Neuronal stem cell (in vitro differentiated cells): Measurements from ENCODE around the gene LYZL4.
A peak's percentile ranks its signal among the peaks of the same experiment; 100 is the strongest.

Experiments
- DNase-seq: peaks from one replicate; pipeline ENCODE4 v3.0.0-alpha.2; 2013; ENCODE audit warnings: low spot score
- H2AFZ ChIP-seq: one replicate; pipeline ENCODE4 v1.6.1; 2013; ENCODE audit warnings: mild to moderate bottlenecking, low read length, inconsistent platforms
- H2AK5ac ChIP-seq: 2 replicates; pipeline ENCODE4 v1.6.1; 2013; ENCODE audit warnings: low read depth, mild to moderate bottlenecking, inconsistent platforms, low read length, moderate library complexity, mixed read lengths
- H2BK120ac ChIP-seq: 2 replicates; pipeline ENCODE4 v1.6.1; 2013; ENCODE audit warnings: low read depth, mild to moderate bottlenecking, inconsistent platforms, low read length, moderate library complexity, mixed read lengths
- H2BK12ac ChIP-seq: one replicate; pipeline ENCODE4 v1.6.1; 2013; ENCODE audit warnings: low read length, inconsistent platforms
- H2BK15ac ChIP-seq: 2 replicates; pipeline ENCODE4 v1.6.1; 2013; ENCODE audit warnings: mild to moderate bottlenecking, low read length, inconsistent platforms, mixed read lengths
- H2BK5ac ChIP-seq: one replicate; pipeline ENCODE4 v1.6.1; 2013; ENCODE audit warnings: inconsistent platforms, mild to moderate bottlenecking, low read length, moderate library complexity
- H3K14ac ChIP-seq: one replicate; pipeline ENCODE4 v1.6.1; 2013; ENCODE audit warnings: low read length, inconsistent platforms
- H3K18ac ChIP-seq: 2 replicates; pipeline ENCODE4 v1.6.1; 2013; ENCODE audit warnings: low read length, inconsistent platforms
- H3K23ac ChIP-seq: 2 replicates; pipeline ENCODE4 v1.6.1; 2013; ENCODE audit warnings: low read depth, mild to moderate bottlenecking, mixed read lengths, low read length, inconsistent platforms; ENCODE audit not compliant: poor library complexity
- H3K27ac ChIP-seq: replicated peaks from 3 replicates; pipeline ENCODE4 v1.5.1; 2013; ENCODE audit warnings: low read length, inconsistent platforms
- H3K27me3 ChIP-seq, 3 experiments: 2 replicates each; pipeline ENCODE4 v1.6.1; 2013; ENCODE audit warnings: low read length in 3 of 3, mild to moderate bottlenecking in 2 of 3, inconsistent platforms in 1 of 3, low read depth in 1 of 3, mixed read lengths in 1 of 3, moderate library complexity in 1 of 3; ENCODE audit not compliant: control insufficient read depth in 3 of 3, insufficient read depth in 3 of 3
- H3K36me3 ChIP-seq, 2 donors: replicated peaks in 1 of 2; 2 replicates each; pipeline ENCODE4 v1.6.1; 2013; ENCODE audit warnings: low read length in 2 of 2; ENCODE audit not compliant: control insufficient read depth in 2 of 2, insufficient read depth in 2 of 2
- H3K4ac ChIP-seq: 2 replicates; pipeline ENCODE4 v1.6.1; 2013; ENCODE audit warnings: inconsistent platforms, mild to moderate bottlenecking, low read length, moderate library complexity
- H3K4me1 ChIP-seq, 2 donors: 1 replicate in 1 of 2; 2 replicates in 1 of 2; pipeline ENCODE4 v1.6.1; 2013; ENCODE audit warnings: low read length in 2 of 2, low read depth in 1 of 2; ENCODE audit not compliant: control insufficient read depth in 2 of 2, insufficient read depth in 1 of 2
- H3K4me2 ChIP-seq: one replicate; pipeline ENCODE4 v1.6.1; 2013; ENCODE audit warnings: mild to moderate bottlenecking, low read length, inconsistent platforms; ENCODE audit not compliant: insufficient read depth, poor library complexity, severe bottlenecking
- H3K4me3 ChIP-seq, 2 donors: 2 replicates each; pipeline ENCODE4 v1.5.1; 2013; ENCODE audit warnings: low read length in 2 of 2, mild to moderate bottlenecking in 2 of 2, inconsistent platforms in 1 of 2, moderate library complexity in 1 of 2
- H3K79me1 ChIP-seq: one replicate; pipeline ENCODE4 v1.6.1; 2013; ENCODE audit warnings: low read depth, mild to moderate bottlenecking, inconsistent platforms, low read length, moderate library complexity
- H3K9ac ChIP-seq: one replicate; pipeline ENCODE4 v1.6.1; 2013; ENCODE audit warnings: mild to moderate bottlenecking, low read depth, low read length, inconsistent platforms; ENCODE audit not compliant: poor library complexity
- H3K9me3 ChIP-seq, 2 donors: replicated peaks in 1 of 2; 2 replicates each; pipeline versions ENCODE3 to v1.6.1; 2013; ENCODE audit warnings: low read length in 2 of 2, mild to moderate bottlenecking in 2 of 2, inconsistent platforms in 1 of 2, low read depth in 1 of 2, mixed read lengths in 1 of 2, moderate library complexity in 1 of 2; ENCODE audit not compliant: control insufficient read depth in 2 of 2, insufficient read depth in 1 of 2
- H4K8ac ChIP-seq: one replicate; pipeline ENCODE4 v1.6.1; 2013; ENCODE audit warnings: low read depth, mild to moderate bottlenecking, inconsistent platforms, low read length, moderate library complexity
- H4K91ac ChIP-seq: one replicate; pipeline ENCODE4 v1.6.1; 2013; ENCODE audit warnings: low read length, low read depth, mild to moderate bottlenecking, inconsistent platforms; ENCODE audit not compliant: poor library complexity
- WGBS, 2 donors: extraction: QIAGEN DNeasy Blood & Tissue Kit; methylation state at CpG; one replicate each; pipeline ENCODE4 v1.1.7; 2013; ENCODE audit warnings: missing lambda C conversion rate in 2 of 2, mixed read lengths in 1 of 2; ENCODE audit not compliant: insufficient read length in 2 of 2, insufficient replicate concordance in 1 of 2; ENCODE audit errors: extremely low coverage in 2 of 2; 5-methylcytosine and 5-hydroxymethylcytosine counted together

LYZL4 gene

GRCh38 chr3:42351207-42351606 is 59.2 kb downstream of the LYZL4 start:
- no peak overlapping the region for H4K8ac ChIP-seq
- no peak overlapping the region for H3K18ac ChIP-seq
- no peak overlapping the region for H3K4me2 ChIP-seq
- no peaks in the 10 kb centered on the region for H3K36me3 ChIP-seq
- no peaks in the 10 kb centered on the region for H3K9me3 ChIP-seq
- H3K27me3 ChIP-seq = no peaks in the 10 kb centered on the region
- H3K23ac ChIP-seq = no peak overlapping the region
- no peaks in the 10 kb centered on the region for H3K4me1 ChIP-seq
- no peak overlapping the region for H3K27ac ChIP-seq
- H3K4ac ChIP-seq = no peak overlapping the region
- no peak overlapping the region for H2AK5ac ChIP-seq
- H3K4me3 ChIP-seq = no peak overlapping the region
- H2AFZ ChIP-seq = no peak overlapping the region
- no peak overlapping the region for H3K14ac ChIP-seq
- WGBS, 2 donors = no CpG with 5 or more reads among the region's 2 CpGs
- no peak overlapping the region for H4K91ac ChIP-seq
- no peak overlapping the region for H2BK5ac ChIP-seq
- no peak overlapping the region for H2BK12ac ChIP-seq
- H2BK120ac ChIP-seq = no peak overlapping the region
- no peak overlapping the region for H3K9ac ChIP-seq
- H2BK15ac ChIP-seq = no peak overlapping the region
- no peaks in the 10 kb centered on the region for H3K79me1 ChIP-seq
- DNase-seq = no peak

DNA sequence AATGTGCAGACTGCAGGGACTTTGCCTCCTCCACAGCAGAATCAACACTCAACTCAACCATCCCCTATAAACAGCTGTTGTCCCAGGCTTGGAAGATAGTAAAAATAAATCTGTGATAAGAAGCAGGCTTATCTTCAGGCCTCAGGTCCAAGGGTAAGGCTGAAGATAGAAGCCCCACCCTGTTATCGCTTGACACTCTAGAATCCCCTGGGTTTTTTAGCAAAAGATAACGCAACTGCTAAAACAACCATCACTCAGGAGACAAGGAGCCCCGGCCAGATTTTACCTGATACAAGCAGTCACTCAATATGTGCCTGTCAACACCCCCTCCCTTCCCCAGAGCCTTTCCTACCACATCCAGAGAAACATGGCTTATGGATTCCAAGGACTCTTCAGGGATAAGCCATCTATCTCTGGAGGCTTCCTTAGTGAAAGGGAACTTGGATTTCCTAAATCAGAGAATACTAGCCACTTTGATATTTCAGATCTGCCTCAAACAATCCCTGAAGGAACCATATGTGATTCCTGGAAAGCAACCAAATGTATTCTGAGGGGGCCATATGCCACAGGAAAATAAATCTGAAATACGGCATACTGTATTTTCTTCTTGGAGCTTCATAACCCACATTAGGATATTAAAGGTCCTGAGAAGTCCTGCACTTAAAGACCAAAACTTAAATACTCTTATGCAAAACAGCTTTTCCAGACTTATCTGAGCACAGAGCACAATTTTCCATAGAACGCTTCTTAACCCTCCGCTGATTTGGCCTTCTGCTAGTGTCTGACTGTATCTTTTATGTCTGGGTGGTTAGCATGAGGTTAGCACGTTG is 60.4 kb downstream of the LYZL4 start:
- H3K27ac ChIP-seq = no peak overlapping the region
- H3K9me3 ChIP-seq = no peaks in the 10 kb centered on the region
- H3K18ac ChIP-seq = no peak overlapping the region
- H3K36me3 ChIP-seq = no peaks in the 10 kb centered on the region
- H2BK5ac ChIP-seq = no peak overlapping the region
- H2BK12ac ChIP-seq = no peak overlapping the region
- no peak overlapping the region for H4K8ac ChIP-seq
- H3K9ac ChIP-seq = no peak overlapping the region
- H2AFZ ChIP-seq = no peak overlapping the region
- H3K4me1 ChIP-seq = no peaks in the 10 kb centered on the region
- no CpG with 5 or more reads among the region's 7 CpGs for WGBS, 2 donors
- no peak overlapping the region for H2BK120ac ChIP-seq
- H4K91ac ChIP-seq = no peak overlapping the region
- H3K79me1 ChIP-seq = no peaks in the 10 kb centered on the region
- no peak overlapping the region for H2AK5ac ChIP-seq
- no peak overlapping the region for H2BK15ac ChIP-seq
- H3K4ac ChIP-seq = no peak overlapping the region
- H3K23ac ChIP-seq = no peak overlapping the region
- H3K4me2 ChIP-seq = no peak overlapping the region
- no peak overlapping the region for H3K4me3 ChIP-seq
- H3K27me3 ChIP-seq = no peaks in the 10 kb centered on the region
- H3K14ac ChIP-seq = no peak overlapping the region
- no peak for DNase-seq

GRCh38 chr3:42347928-42348327 is 62.5 kb downstream of the LYZL4 start:
- Histone ChIP-seq H3K9ac (no peak overlapping the region), H3K27me3 (no peaks in the 10 kb centered on the region), H3K18ac (peak overlapping the region; percentile 33), H2BK12ac (no peak overlapping the region), H3K4me1 (no peaks in the 10 kb centered on the region), H2BK15ac (no peak overlapping the region), H3K36me3 (no peaks in the 10 kb centered on the region), H3K9me3 (no peaks in the 10 kb centered on the region), H3K14ac (no peak overlapping the region), H3K4me2 (no peak overlapping the region), H3K27ac (no peak overlapping the region), H4K8ac (no peak overlapping the region), H2AK5ac (no peak overlapping the region), H3K4ac (no peak overlapping the region), H4K91ac (no peak overlapping the region), H2BK5ac (no peak overlapping the region), H2BK120ac (no peak overlapping the region), H2AFZ (no peak overlapping the region), H3K23ac (no peak overlapping the region), H3K79me1 (no peaks in the 10 kb centered on the region), H3K4me3 (peak overlapping the region in 1 of 2 donors; percentile 30)
- DNase-seq = no peak
- no CpG with 5 or more reads among the region's 2 CpGs for WGBS, 2 donors
